Measurements from ENCODE around the gene SOHLH2.

SOHLH2 gene

GRCh38 chr13:36146511-36147269, 67.7 kb downstream of the SOHLH2 start:
- TF ChIP-seq, protein P1, sequence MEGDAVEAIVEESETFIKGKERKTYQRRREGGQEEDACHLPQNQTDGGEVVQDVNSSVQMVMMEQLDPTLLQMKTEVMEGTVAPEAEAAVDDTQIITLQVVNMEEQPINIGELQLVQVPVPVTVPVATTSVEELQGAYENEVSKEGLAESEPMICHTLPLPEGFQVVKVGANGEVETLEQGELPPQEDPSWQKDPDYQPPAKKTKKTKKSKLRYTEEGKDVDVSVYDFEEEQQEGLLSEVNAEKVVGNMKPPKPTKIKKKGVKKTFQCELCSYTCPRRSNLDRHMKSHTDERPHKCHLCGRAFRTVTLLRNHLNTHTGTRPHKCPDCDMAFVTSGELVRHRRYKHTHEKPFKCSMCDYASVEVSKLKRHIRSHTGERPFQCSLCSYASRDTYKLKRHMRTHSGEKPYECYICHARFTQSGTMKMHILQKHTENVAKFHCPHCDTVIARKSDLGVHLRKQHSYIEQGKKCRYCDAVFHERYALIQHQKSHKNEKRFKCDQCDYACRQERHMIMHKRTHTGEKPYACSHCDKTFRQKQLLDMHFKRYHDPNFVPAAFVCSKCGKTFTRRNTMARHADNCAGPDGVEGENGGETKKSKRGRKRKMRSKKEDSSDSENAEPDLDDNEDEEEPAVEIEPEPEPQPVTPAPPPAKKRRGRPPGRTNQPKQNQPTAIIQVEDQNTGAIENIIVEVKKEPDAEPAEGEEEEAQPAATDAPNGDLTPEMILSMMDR (conservative IDR thresholded peaks at IDR 0.05; ENCODE audit: low read depth): no peak
- POLR2A ChIA-PET (ENCODE audit: low non-redundant PET): no interaction called here
- DNase-seq (ENCODE audit: low spot score): no peak
- H3K27ac ChIP-seq: no peak overlapping the region
- CTCF ChIA-PET: no interaction called here

GRCh38 chr13:36143738-36144137, 70.6 kb downstream of the SOHLH2 start:
- TF ChIP-seq, protein P1 (conservative IDR thresholded peaks at IDR 0.05; ENCODE audit: low read depth): no peak
- no peak overlapping the region for H3K27ac ChIP-seq
- POLR2A ChIA-PET (ENCODE audit: low non-redundant PET): interaction anchor here (0.5 kb wide), 1 partner anchor 22 kb away, joined by 12 read pairs; no protein-coding TSS in a partner anchor
- DNase-seq (ENCODE audit: low spot score): no peak
- CTCF ChIA-PET: interaction anchor here (0.6 kb wide), 1 partner anchor 633 kb away, joined by 3 read pairs; no protein-coding TSS in a partner anchor

GRCh38 chr13:36142735-36143134, 71.6 kb downstream of the SOHLH2 start:
- no peak for DNase-seq (ENCODE audit: low spot score)
- POLR2A ChIA-PET (ENCODE audit: low non-redundant PET): no interaction called here
- TF ChIP-seq, protein P1 (conservative IDR thresholded peaks at IDR 0.05; ENCODE audit: low read depth): no peak

DNA sequence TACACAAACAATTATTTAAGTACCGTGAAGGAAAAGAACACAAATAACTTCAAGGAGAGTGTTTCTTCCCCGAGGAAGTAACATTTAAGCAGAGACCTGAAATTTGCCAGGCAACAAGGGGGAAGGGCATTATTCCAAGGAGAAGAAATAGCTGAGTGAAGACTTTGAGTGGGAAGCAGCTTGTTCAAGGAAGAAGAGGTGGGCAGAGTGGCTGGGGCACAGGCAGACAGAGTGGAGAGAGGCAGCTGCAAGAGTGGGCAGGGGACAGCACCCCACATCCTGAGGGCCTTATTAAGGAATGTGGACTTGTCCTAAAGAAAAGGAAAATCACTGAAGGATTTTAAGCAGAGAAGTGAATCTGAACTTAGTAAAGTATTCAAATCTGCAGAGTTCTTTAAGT, 78.5 kb downstream of the SOHLH2 start:
- ChIA-PET CTCF (interaction anchor here (0.7 kb wide), 1 partner anchor 28 kb away, joined by 5 read pairs; no protein-coding TSS in a partner anchor), POLR2A (ENCODE audit: low non-redundant PET) (no interaction called here)
- no peak overlapping the region for H3K27ac ChIP-seq
- no peak for DNase-seq (ENCODE audit: low spot score)
- TF ChIP-seq, protein P1 (conservative IDR thresholded peaks at IDR 0.05; ENCODE audit: low read depth): no peak

More at GRCh38 chr13:36142735-36143134, 71.6 kb downstream of the SOHLH2 start:
- H3K27ac ChIP-seq: no peak overlapping the region
- CTCF ChIA-PET: no interaction called here

GRCh38 chr13:36134632-36135031, 79.7 kb downstream of the SOHLH2 start:
- DNase-seq (ENCODE audit: low spot score): no peak
- ChIA-PET POLR2A (ENCODE audit: low non-redundant PET) (no interaction called here), CTCF (interaction anchor here (1.1 kb wide), 1 partner anchor 76 kb away, joined by 3 read pairs; no protein-coding TSS in a partner anchor)
- TF ChIP-seq, protein P1 (conservative IDR thresholded peaks at IDR 0.05; ENCODE audit: low read depth): no peak
- no peak overlapping the region for H3K27ac ChIP-seq

GRCh38 chr13:36133950-36134626, 80.3 kb downstream of the SOHLH2 start:
- ChIA-PET POLR2A (ENCODE audit: low non-redundant PET) (no interaction called here), CTCF (interaction anchor here (1.1 kb wide), 1 partner anchor 75 kb away, joined by 3 read pairs; no protein-coding TSS in a partner anchor)
- TF ChIP-seq, protein P1 (conservative IDR thresholded peaks at IDR 0.05; ENCODE audit: low read depth): no peak
- no peak for DNase-seq (ENCODE audit: low spot score)
- H3K27ac ChIP-seq: no peak overlapping the region

All from RWPE1 (cell line).